WTC11 (cell line): ENCODE data around the gene GLO1. TPM values are rescaled to one million over a fixed set of nuclear protein-coding genes. Genes with fewer than 3 reads are reported as not detected.

ENCODE experiments used
- ATAC-seq: fragments of 200-7000 bp; cut with Tn5 transposase; 2 replicates; pipeline ENCODE4 v1.10.0; 2021; ENCODE audit warnings: mild to moderate bottlenecking, moderate library complexity
- CTCF ChIA-PET: fragments of 300-600 bp; sonication (Branson Sonifier 250); formaldehyde crosslinking; loops from one replicate; lab custom pipeline; 2021; ENCODE audit warnings: antibody characterized with exemption; lab: Charles Lee
- POLR2A ChIA-PET: fragments of 350-600 bp; sonication (Branson Sonifier 250); formaldehyde crosslinking; loops from one replicate; lab custom pipeline; 2021; ENCODE audit warnings: antibody characterized with exemption; lab: Charles Lee
- DNase-seq: peaks from one replicate; pipeline ENCODE4 v3.0.0; 2021; ENCODE audit warnings: low spot score
- H3K27ac Mint-ChIP-seq: 2 replicates; pipeline ENCODE4 v1.8.0; 2021; ENCODE audit warnings: mixed read lengths
- H3K27me3 Mint-ChIP-seq: 2 replicates; pipeline ENCODE4 v1.8.0; 2021; ENCODE audit warnings: low read depth, mild to moderate bottlenecking, moderate library complexity, mixed read lengths
- H3K36me3 Mint-ChIP-seq: 2 replicates; pipeline ENCODE4 v1.8.0; 2021; ENCODE audit warnings: mixed read lengths
- H3K4me1 Mint-ChIP-seq: 2 replicates; pipeline ENCODE4 v1.8.0; 2022; ENCODE audit warnings: mixed read lengths
- H3K4me3 Mint-ChIP-seq: 2 replicates; pipeline ENCODE4 v1.8.0; 2021; ENCODE audit warnings: mild to moderate bottlenecking, moderate library complexity, mixed read lengths
- H3K9me3 Mint-ChIP-seq: 2 replicates; pipeline ENCODE4 v1.8.0; 2021; ENCODE audit warnings: mixed read lengths
- ATF1 ChIP-seq: sonication (generic); formaldehyde crosslinking; IDR thresholded peaks from 2 replicates; pipeline ENCODE4 v1.8.1; 2023; ENCODE audit warnings: mild to moderate bottlenecking, moderate library complexity, missing genetic modification reagents
- CDX4 ChIP-seq: fragments of 250-450 bp; sonication (Bioruptor Pico); IDR thresholded peaks from 2 replicates; pipeline ENCODE4 v1.9.0; 2021; ENCODE audit warnings: moderate library complexity, mild to moderate bottlenecking, inconsistent platforms, borderline replicate concordance
- FOXJ3 ChIP-seq: sonication (generic); formaldehyde crosslinking; IDR thresholded peaks from 2 replicates; pipeline ENCODE4 v1.9.0; 2021; ENCODE audit warnings: missing genetic modification reagents, mild to moderate bottlenecking, borderline replicate concordance
- JAZF1 ChIP-seq: fragments of 250-450 bp; sonication (Bioruptor Pico); IDR thresholded peaks from 2 replicates; pipeline ENCODE4 v1.9.0; 2021; ENCODE audit warnings: moderate library complexity, mild to moderate bottlenecking, inconsistent platforms
- JUN ChIP-seq: sonication (generic); formaldehyde crosslinking; IDR thresholded peaks from 2 replicates; pipeline ENCODE4 v1.8.0; 2023; ENCODE audit warnings: mild to moderate bottlenecking, missing genetic modification reagents
- KAT7 ChIP-seq: sonication (generic); formaldehyde crosslinking; IDR thresholded peaks from 2 replicates; pipeline ENCODE4 v1.8.1; 2023; ENCODE audit warnings: missing genetic modification reagents, mild to moderate bottlenecking, borderline replicate concordance
- MXD4 ChIP-seq: fragments of 250-450 bp; sonication (Bioruptor Pico); IDR thresholded peaks from 2 replicates; pipeline ENCODE4 v1.8.0; 2021; ENCODE audit warnings: mild to moderate bottlenecking, moderate library complexity, borderline replicate concordance
- MYBL2 ChIP-seq: sonication (generic); formaldehyde crosslinking; IDR thresholded peaks from 2 replicates; pipeline ENCODE4 v1.8.1; 2023; ENCODE audit warnings: mild to moderate bottlenecking, moderate library complexity, missing genetic modification reagents
- NFE2L1 ChIP-seq: sonication (generic); formaldehyde crosslinking; IDR thresholded peaks from 2 replicates; pipeline ENCODE4 v1.8.1; 2023; ENCODE audit warnings: missing genetic modification reagents
- PREB ChIP-seq: sonication (generic); formaldehyde crosslinking; IDR thresholded peaks from 2 replicates; pipeline ENCODE4 v1.8.1; 2022; ENCODE audit warnings: mild to moderate bottlenecking, missing genetic modification reagents, moderate library complexity, borderline replicate concordance
- PRRX2 ChIP-seq: fragments of 250-450 bp; sonication (Bioruptor Pico); IDR thresholded peaks from 2 replicates; pipeline ENCODE4 v1.8.0; 2021; ENCODE audit warnings: mild to moderate bottlenecking
- SMAD3 ChIP-seq: sonication (generic); formaldehyde crosslinking; IDR thresholded peaks from 2 replicates; pipeline ENCODE4 v1.8.0; 2022; ENCODE audit warnings: missing genetic modification reagents, mild to moderate bottlenecking, borderline replicate concordance
- SOX15 ChIP-seq: fragments of 250-450 bp; sonication (Bioruptor Pico); IDR thresholded peaks from 2 replicates; pipeline ENCODE4 v1.9.0; 2021; ENCODE audit warnings: mild to moderate bottlenecking
- STAT6 ChIP-seq: sonication (generic); formaldehyde crosslinking; conservative IDR thresholded peaks from 2 replicates; pipeline ENCODE4 v1.8.1; 2023; ENCODE audit warnings: mild to moderate bottlenecking, low read depth, missing genetic modification reagents, moderate library complexity
- USF1 ChIP-seq: sonication (generic); formaldehyde crosslinking; IDR thresholded peaks from 2 replicates; pipeline ENCODE4 v1.8.0; 2022; ENCODE audit warnings: mild to moderate bottlenecking, missing genetic modification reagents
- ZMAT4 ChIP-seq: fragments of 250-450 bp; sonication (Bioruptor Pico); IDR thresholded peaks from 2 replicates; pipeline ENCODE4 v1.9.0; 2021; ENCODE audit warnings: mild to moderate bottlenecking
- ZNF232 ChIP-seq: sonication (generic); formaldehyde crosslinking; IDR thresholded peaks from 2 replicates; pipeline ENCODE4 v1.8.0; 2022; ENCODE audit warnings: mild to moderate bottlenecking, missing genetic modification reagents
- ZNF425 ChIP-seq: fragments of 250-450 bp; sonication (Bioruptor Pico); conservative IDR thresholded peaks from 2 replicates; pipeline ENCODE4 v1.9.0; 2021; ENCODE audit warnings: mild to moderate bottlenecking
- total RNA-seq: library from RNA; stranded (reverse); gene quantifications from 3 replicates; pipeline ENCODE4 v1.2.3, GENCODE V29; 2021

Gene GLO1
- total RNA-seq, 1 experiment from 2014 or later: 147 TPM

GRCh38 chr6:38714239-38715015 lies 11.5 kb upstream of the GLO1 start:
- H3K4me1 Mint-ChIP-seq: peaks cover 12% of the 10 kb centered on the region
- H3K27me3 Mint-ChIP-seq: peaks cover 47% of the 10 kb centered on the region
- H3K27ac Mint-ChIP-seq: no peak overlapping the region
- ChIA-PET CTCF (no interaction called here), POLR2A (no interaction called here)
- TF ChIP-seq SOX15 (CRISPR knock-in tag) (no peak), USF1 (CRISPR knock-in tag) (no peak), ATF1 (CRISPR knock-in tag) (no peak), ZNF425 (CRISPR knock-in tag) (no peak), SMAD3 (CRISPR knock-in tag) (no peak), MYBL2 (CRISPR knock-in tag) (no peak), NFE2L1 (CRISPR knock-in tag) (no peak), CDX4 (CRISPR knock-in tag) (no peak), PRRX2 (CRISPR knock-in tag) (no peak), PREB (CRISPR knock-in tag) (no peak)
- ATAC-seq: no peak
- no peak for DNase-seq
- H3K36me3 Mint-ChIP-seq: peaks cover 4% of the 10 kb centered on the region
- peak overlapping the region; percentile 64 for H3K4me3 Mint-ChIP-seq
- H3K9me3 Mint-ChIP-seq: peaks cover 20% of the 10 kb centered on the region

GRCh38 chr6:38713812-38714211 lies 10.9 kb upstream of the GLO1 start:
- peak; percentile 60 for ATAC-seq
- DNase-seq: no peak
- H3K27me3 Mint-ChIP-seq: peaks cover 47% of the 10 kb centered on the region
- H3K36me3 Mint-ChIP-seq: peaks cover 4% of the 10 kb centered on the region
- H3K27ac Mint-ChIP-seq: no peak overlapping the region
- TF ChIP-seq KAT7 (CRISPR knock-in tag) (no peak), MXD4 (CRISPR knock-in tag) (no peak), FOXJ3 (CRISPR knock-in tag) (no peak), ZNF232 (CRISPR knock-in tag) (no peak), STAT6 (CRISPR knock-in tag) (no peak), ZMAT4 (CRISPR knock-in tag) (no peak), JUN (CRISPR knock-in tag) (no peak), JAZF1 (CRISPR knock-in tag) (no peak)
- H3K4me1 Mint-ChIP-seq: peaks cover 12% of the 10 kb centered on the region
- H3K4me3 Mint-ChIP-seq: no peak overlapping the region
- peaks cover 20% of the 10 kb centered on the region for H3K9me3 Mint-ChIP-seq
- CTCF ChIA-PET: no interaction called here
- POLR2A ChIA-PET: no interaction called here
